Fibroblast of pulmonary artery (primary cell): ENCODE measurements around the gene DIPK1A.

Experiments
- DNase-seq: peaks from one replicate; pipeline ENCODE4 v3.0.0-alpha.2; 2010; ENCODE audit warnings: low read depth
- H3K4me3 ChIP-seq: replicated peaks from 2 replicates; pipeline ENCODE4 v1.5.1; 2011; ENCODE audit warnings: low read depth, mild to moderate bottlenecking, control low read depth, low read length, moderate library complexity
- CTCF ChIP-seq: IDR thresholded peaks from 2 replicates; pipeline ENCODE4 v1.5.1; 2011; ENCODE audit warnings: mild to moderate bottlenecking, control low read depth, low read length, inconsistent platforms; ENCODE audit errors: missing control alignments

Gene DIPK1A

GRCh38 chr1:92970990-92971689 lies 9.9 kb upstream of the DIPK1A start:
- no peak for DNase-seq

GRCh38 chr1:92969517-92969916 lies 8.3 kb upstream of the DIPK1A start:
- TF ChIP-seq CTCF: no peak
- H3K4me3 ChIP-seq: no peak overlapping the region
- DNase-seq: no peak

More at GRCh38 chr1:92970990-92971689, 9.9 kb upstream of the DIPK1A start:
- H3K4me3 ChIP-seq: no peak overlapping the region
- TF ChIP-seq CTCF: no peak

DNA sequence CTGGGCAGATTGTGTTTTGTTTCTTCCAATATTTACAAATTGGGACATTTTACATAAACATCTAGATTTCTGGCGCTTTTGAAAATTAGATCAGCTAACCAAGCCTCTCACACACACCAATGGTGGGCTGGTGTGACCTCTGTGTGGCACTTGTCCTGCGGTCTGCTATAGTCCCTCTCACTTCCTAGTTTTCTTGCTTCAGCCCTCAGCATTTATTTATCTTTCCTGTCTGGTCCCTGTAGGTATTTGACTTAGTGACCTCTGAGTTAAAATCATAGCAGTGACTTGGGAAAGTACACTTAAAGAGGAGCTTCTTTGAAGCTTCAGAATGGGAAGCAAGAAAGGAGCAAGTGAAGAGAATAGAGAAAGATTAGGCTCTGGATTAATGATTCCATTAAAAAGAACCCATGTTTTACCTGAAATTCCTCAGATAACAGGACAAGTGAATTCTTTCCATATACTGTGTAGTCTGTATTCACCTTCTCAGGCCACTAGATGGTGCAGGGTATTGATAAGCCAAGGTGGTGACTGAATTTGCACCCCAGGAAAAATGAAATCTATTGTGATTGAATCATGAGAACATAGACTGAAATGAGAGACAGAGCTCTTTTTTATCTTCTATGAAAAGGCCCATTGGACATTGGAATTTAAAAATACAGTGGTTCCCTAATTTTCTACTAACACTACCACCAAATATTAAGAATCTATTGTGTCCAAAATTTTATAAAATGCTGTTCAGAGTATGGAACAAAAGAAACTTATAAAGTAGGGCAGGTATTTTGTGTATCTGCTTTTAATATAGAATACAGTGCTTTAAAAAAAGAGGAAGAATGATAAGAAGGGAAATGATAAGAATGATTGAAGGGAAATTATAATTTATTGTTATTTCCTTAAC lies 7.1 kb upstream of the DIPK1A start:
- DNase-seq: peak; percentile 14
- H3K4me3 ChIP-seq: no peak overlapping the region
- TF ChIP-seq CTCF: peak; percentile 59

- TF ChIP-seq CTCF: no peak
- no peak overlapping the region for H3K4me3 ChIP-seq
- no peak for DNase-seq
These were observed 3.7 kb upstream of the DIPK1A start for GRCh38 chr1:92964998-92965397.

DNA sequence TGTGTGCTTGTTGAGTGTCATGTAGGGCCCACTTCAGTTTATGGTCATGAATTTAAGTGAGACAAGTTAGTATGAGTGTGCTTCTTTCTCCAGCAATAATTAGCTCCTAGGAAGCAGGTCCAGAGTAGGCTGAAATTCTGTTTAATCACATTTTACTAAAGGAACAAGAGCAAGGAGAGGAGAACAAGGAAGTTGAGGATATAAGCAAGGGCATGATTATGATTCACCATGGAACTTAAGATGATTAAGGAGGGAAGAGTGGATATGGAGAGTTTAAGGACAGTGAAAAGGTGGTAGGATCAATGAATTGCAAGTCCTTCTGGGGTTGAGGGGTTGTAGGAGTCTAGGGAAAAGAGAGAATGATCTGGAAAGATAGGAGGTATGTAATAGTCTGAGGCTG lies 3.1 kb upstream of the DIPK1A start:
- DNase-seq: no peak
- no peak for TF ChIP-seq CTCF

DNA sequence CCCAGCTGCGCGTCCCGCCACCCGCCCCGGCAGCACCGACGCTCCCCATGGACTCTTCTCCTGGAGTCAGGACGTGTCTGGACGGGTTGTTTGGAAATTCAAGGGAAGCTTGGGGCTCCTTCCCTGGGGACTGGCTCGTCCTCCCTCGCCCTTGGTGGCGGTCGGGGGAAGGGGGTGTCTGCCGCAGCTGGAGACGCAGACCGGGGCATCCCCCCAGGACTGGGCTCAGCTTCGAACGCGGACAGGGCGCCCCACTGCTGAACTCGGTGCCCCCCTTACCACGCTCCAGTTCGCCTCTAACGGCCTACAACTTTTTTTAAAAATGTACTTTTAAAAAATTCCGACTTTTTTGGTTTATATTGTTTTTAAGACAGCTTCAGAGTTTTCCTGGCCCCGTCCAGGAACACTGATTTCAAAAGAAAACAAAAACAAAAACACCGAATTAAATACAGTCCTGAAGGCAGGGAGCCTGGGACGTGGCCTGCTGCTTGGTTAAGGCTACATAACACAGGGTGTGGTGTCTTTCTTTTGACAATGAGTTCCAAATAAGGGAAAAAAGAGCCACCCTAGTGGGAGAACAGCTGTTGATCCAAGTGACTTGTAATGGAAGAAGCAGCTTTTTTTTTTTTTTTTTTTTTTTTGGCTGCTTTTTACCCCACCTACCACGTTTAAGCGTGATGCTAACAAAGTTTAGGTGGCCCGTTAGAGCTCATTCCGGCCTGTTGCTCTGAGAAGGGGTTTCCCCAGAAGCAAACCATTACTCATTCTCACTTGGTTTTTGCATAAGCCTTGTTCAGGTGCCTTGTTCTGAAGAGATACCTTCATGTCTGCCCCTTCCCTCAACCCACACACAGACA lies 862 bp upstream of the DIPK1A start:
- DNase-seq: peak; percentile 80
- TF ChIP-seq CTCF: no peak

More for the DNA sequence above, 3.1 kb upstream of the DIPK1A start:
- no peak overlapping the region for H3K4me3 ChIP-seq

More for the DNA sequence above, 862 bp upstream of the DIPK1A start:
- peak overlapping the region; percentile 73 for H3K4me3 ChIP-seq
